HepG2 (cell line): ENCODE data around the gene MMP7. TPM values are rescaled to one million over a fixed set of nuclear protein-coding genes. Genes with fewer than 3 reads are reported as not detected.

Source experiments
- AHDC1 ChIP-seq: sonication (generic); formaldehyde crosslinking; IDR thresholded peaks from 2 replicates; pipeline ENCODE4 v1.5.1; 2020; ENCODE audit warnings: mild to moderate bottlenecking, missing genetic modification reagents, borderline replicate concordance
- CC2D1A ChIP-seq: sonication (generic); formaldehyde crosslinking; IDR thresholded peaks from 2 replicates; pipeline ENCODE4 v1.8.1; 2023; ENCODE audit warnings: mild to moderate bottlenecking, missing genetic modification reagents
- DNMT3B ChIP-seq: conservative IDR thresholded peaks from 2 replicates; pipeline ENCODE4 v1.6.1; 2016; ENCODE audit warnings: missing biosample characterization, control low read depth
- GATAD1 ChIP-seq: IDR thresholded peaks from 2 replicates; pipeline ENCODE4 v1.6.1; 2016; ENCODE audit warnings: missing genetic modification reagents, missing compliant biosample characterization
- KLF11 ChIP-seq: IDR thresholded peaks from 2 replicates; pipeline ENCODE4 v1.6.1; 2016; ENCODE audit warnings: missing compliant biosample characterization
- NCOA2 ChIP-seq: sonication (generic); formaldehyde crosslinking; IDR thresholded peaks from 2 replicates; pipeline ENCODE4 v1.8.0; 2022; ENCODE audit warnings: inconsistent platforms
- PHF20 ChIP-seq: sonication (generic); formaldehyde crosslinking; IDR thresholded peaks from 2 replicates; pipeline ENCODE4 v1.5.0; 2020; ENCODE audit warnings: mild to moderate bottlenecking, missing genetic modification reagents
- TEAD3 ChIP-seq: optimal IDR thresholded peaks from 2 replicates; pipeline ENCODE3; 2016; ENCODE audit warnings: borderline replicate concordance
- TOE1 ChIP-seq: sonication (generic); formaldehyde crosslinking; IDR thresholded peaks from 2 replicates; pipeline ENCODE4 v1.4.0; 2020; ENCODE audit warnings: mild to moderate bottlenecking, missing genetic modification reagents
- ZNF17 ChIP-seq: sonication (generic); formaldehyde crosslinking; IDR thresholded peaks from 2 replicates; pipeline ENCODE4 v1.5.0; 2020; ENCODE audit warnings: mild to moderate bottlenecking, missing genetic modification reagents
- ZNF550 ChIP-seq: sonication (generic); formaldehyde crosslinking; IDR thresholded peaks from 2 replicates; pipeline ENCODE4 v1.4.0; 2020; ENCODE audit warnings: mild to moderate bottlenecking, missing genetic modification reagents, borderline replicate concordance
- ZNF615 ChIP-seq: sonication (generic); formaldehyde crosslinking; IDR thresholded peaks from 2 replicates; pipeline ENCODE4 v1.5.0; 2020; ENCODE audit warnings: mild to moderate bottlenecking, missing genetic modification reagents, borderline replicate concordance
- ZNF761 ChIP-seq: sonication (generic); formaldehyde crosslinking; conservative IDR thresholded peaks from 2 replicates; pipeline ENCODE4 v1.4.0; 2020; ENCODE audit warnings: mild to moderate bottlenecking, missing genetic modification reagents
- ZZZ3 ChIP-seq: sonication (generic); formaldehyde crosslinking; IDR thresholded peaks from 2 replicates; pipeline ENCODE4 v1.4.0; 2020; ENCODE audit warnings: missing genetic modification reagents, mild to moderate bottlenecking, borderline replicate concordance
- polyA plus RNA-seq, 8 experiments: library from polyadenylated mRNA; depleted of rRNA in 3 of 8; stranded (reverse) in 7 of 8; unstranded in 1 of 8; fragments of >200 nt; fragmentation: Illumina TruSeq in 4 of 8; extraction: Trizol in 4 of 8; gene quantifications; 2 replicates each; pipeline versions ENCODE4 v1.2.1 to v1.2.3, GENCODE V29; 2011 to 2016; ENCODE audit warnings: low read depth in 4 of 8, missing spikeins in 1 of 8, mixed read lengths in 1 of 8; ENCODE audit not compliant: insufficient read depth in 1 of 8
- total RNA-seq, 5 experiments: library from RNA; depleted of rRNA; stranded (reverse); fragments of >200 nt; fragmentation: Illumina TruSeq; extraction: Trizol; gene quantifications; 2 replicates each; pipeline ENCODE4 v1.2.3, GENCODE V29; 2016; ENCODE audit warnings: low read depth in 1 of 5
- TF ChIP-seq, protein P1 (sequence below): sonication (generic); formaldehyde crosslinking; IDR thresholded peaks from 2 replicates; pipeline ENCODE4 v1.5.0; 2020; ENCODE audit warnings: mild to moderate bottlenecking, missing genetic modification reagents, borderline replicate concordance
- TF ChIP-seq, protein P2 (sequence below): sonication (generic); formaldehyde crosslinking; IDR thresholded peaks from 2 replicates; pipeline ENCODE4 v1.4.0; 2020; ENCODE audit warnings: mild to moderate bottlenecking, missing genetic modification reagents
- TF ChIP-seq, protein P3 (sequence below): sonication (generic); formaldehyde crosslinking; IDR thresholded peaks from 2 replicates; pipeline ENCODE4 v1.5.1; 2020; ENCODE audit warnings: mild to moderate bottlenecking, missing genetic modification reagents

Gene MMP7
- total and polyA plus RNA-seq, 2 of the 13 experiments (the other 11 are each of a cell fraction or from before 2014, with no cell fraction given) = 0.17 TPM; not detected in 1

- TF ChIP-seq CC2D1A (CRISPR knock-in tag) = no peak
- no peak for TF ChIP-seq DNMT3B (CRISPR knock-in tag)
- no peak for TF ChIP-seq ZZZ3 (CRISPR knock-in tag)
- TF ChIP-seq, protein P1, sequence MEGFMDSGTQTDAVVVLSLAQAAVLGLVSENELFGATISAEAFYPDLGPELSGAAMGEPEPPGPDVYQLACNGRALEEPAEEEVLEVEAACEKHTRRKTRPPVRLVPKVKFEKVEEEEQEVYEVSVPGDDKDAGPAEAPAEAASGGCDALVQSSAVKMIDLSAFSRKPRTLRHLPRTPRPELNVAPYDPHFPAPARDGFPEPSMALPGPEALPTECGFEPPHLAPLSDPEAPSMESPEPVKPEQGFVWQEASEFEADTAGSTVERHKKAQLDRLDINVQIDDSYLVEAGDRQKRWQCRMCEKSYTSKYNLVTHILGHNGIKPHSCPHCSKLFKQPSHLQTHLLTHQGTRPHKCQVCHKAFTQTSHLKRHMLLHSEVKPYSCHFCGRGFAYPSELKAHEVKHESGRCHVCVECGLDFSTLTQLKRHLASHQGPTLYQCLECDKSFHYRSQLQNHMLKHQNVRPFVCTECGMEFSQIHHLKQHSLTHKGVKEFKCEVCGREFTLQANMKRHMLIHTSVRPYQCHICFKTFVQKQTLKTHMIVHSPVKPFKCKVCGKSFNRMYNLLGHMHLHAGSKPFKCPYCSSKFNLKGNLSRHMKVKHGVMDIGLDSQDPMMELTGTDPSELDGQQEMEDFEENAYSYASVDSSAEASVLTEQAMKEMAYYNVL (CRISPR knock-in tag) = peak; percentile 86; the same call in 1 of the 2 replicates
- TF ChIP-seq, protein P2, sequence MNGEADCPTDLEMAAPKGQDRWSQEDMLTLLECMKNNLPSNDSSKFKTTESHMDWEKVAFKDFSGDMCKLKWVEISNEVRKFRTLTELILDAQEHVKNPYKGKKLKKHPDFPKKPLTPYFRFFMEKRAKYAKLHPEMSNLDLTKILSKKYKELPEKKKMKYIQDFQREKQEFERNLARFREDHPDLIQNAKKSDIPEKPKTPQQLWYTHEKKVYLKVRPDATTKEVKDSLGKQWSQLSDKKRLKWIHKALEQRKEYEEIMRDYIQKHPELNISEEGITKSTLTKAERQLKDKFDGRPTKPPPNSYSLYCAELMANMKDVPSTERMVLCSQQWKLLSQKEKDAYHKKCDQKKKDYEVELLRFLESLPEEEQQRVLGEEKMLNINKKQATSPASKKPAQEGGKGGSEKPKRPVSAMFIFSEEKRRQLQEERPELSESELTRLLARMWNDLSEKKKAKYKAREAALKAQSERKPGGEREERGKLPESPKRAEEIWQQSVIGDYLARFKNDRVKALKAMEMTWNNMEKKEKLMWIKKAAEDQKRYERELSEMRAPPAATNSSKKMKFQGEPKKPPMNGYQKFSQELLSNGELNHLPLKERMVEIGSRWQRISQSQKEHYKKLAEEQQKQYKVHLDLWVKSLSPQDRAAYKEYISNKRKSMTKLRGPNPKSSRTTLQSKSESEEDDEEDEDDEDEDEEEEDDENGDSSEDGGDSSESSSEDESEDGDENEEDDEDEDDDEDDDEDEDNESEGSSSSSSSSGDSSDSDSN = peak; percentile 18; the same call in 1 of the 2 replicates
- no peak for TF ChIP-seq ZNF17 (CRISPR knock-in tag)
- no peak for TF ChIP-seq ZNF550
- TF ChIP-seq GATAD1 = no peak; the same call in 1 of the 2 replicates
- TF ChIP-seq AHDC1 (CRISPR knock-in tag) = peak; percentile 91; the same call in 1 of the 2 replicates
- peak; percentile 79 for TF ChIP-seq TEAD3
- TF ChIP-seq ZNF615 (CRISPR knock-in tag) = no peak
- peak; percentile 31; the same call in 1 of the 2 replicates for TF ChIP-seq PHF20
- peak; percentile 94; the same call in 1 of the 2 replicates for TF ChIP-seq TOE1
- peak; percentile 73 for TF ChIP-seq NCOA2 (CRISPR knock-in tag)
- TF ChIP-seq KLF11 (CRISPR knock-in tag) = peak; percentile 82; the same call in 1 of the 2 replicates
- TF ChIP-seq, protein P3, sequence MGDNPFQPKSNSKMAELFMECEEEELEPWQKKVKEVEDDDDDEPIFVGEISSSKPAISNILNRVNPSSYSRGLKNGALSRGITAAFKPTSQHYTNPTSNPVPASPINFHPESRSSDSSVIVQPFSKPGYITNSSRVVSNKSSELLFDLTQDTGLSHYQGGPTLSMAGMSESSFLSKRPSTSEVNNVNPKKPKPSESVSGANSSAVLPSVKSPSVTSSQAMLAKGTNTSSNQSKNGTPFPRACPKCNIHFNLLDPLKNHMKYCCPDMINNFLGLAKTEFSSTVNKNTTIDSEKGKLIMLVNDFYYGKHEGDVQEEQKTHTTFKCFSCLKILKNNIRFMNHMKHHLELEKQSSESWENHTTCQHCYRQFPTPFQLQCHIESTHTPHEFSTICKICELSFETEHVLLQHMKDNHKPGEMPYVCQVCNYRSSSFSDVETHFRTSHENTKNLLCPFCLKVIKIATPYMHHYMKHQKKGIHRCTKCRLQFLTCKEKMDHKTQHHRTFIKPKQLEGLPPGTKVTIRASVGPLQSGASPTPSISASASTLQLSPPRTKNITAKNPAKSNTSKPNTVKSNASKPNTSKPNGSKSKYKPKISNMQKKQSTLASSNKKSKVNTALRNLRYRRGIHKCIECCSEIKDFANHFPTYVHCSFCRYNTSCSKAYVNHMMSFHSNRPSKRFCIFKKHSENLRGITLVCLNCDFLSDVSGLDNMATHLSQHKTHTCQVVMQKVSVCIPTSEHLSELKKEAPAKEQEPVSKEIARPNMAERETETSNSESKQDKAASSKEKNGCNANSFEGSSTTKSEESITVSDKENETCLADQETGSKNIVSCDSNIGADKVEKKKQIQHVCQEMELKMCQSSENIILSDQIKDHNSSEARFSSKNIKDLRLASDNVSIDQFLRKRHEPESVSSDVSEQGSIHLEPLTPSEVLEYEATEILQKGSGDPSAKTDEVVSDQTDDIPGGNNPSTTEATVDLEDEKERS (CRISPR knock-in tag) = no peak
- 0 out of 2 replicates have a peak, but pooled peaks have one; percentile 77 for TF ChIP-seq ZNF761 (CRISPR knock-in tag)
Measured at GRCh38 chr11:102476812-102477211, 53.7 kb downstream of the MMP7 start (continued).
